ENCODE results near the gene SH3RF1. TPM values are rescaled to one million over a fixed set of nuclear protein-coding genes. Genes with fewer than 3 reads are reported as not detected.

The SH3RF1 gene
- total RNA-seq, 2 donors from 2014 or later, result 37.6 to 68.8 TPM

GRCh38 chr4:169154121-169154520 is 116.6 kb downstream of the SH3RF1 start:
- Mint-ChIP-seq H3K27me3 (ENCODE audit: insufficient read depth) (no peaks in the 10 kb centered on the region), H3K9me3 (no peaks in the 10 kb centered on the region), H3K4me3 (no peak overlapping the region), H3K36me3 (ENCODE audit: low read depth) (peaks cover 44% of the 10 kb centered on the region), H3K4me1 (peaks cover 15% of the 10 kb centered on the region), H3K27ac (no peak overlapping the region)
- H3K9me3 ChIP-seq (ENCODE audit: control insufficient read depth, low read length), result no peaks in the 10 kb centered on the region
- 91 to 96% methylated on average over 2 of the region's 2 CpGs for WGBS, 2 experiments (ENCODE audit: insufficient coverage in 1 of 2, insufficient read length in 1 of 2)
- H3K27ac ChIP-seq (ENCODE audit: low read depth, low read length), result no peak overlapping the region
- H3K27me3 ChIP-seq (ENCODE audit: control insufficient read depth, insufficient read depth, low read length, poor library complexity, severe bottlenecking), result no peaks in the 10 kb centered on the region
- peaks cover 80% of the 10 kb centered on the region for H3K36me3 ChIP-seq (ENCODE audit: control insufficient read depth, insufficient read depth, low read length)
- peaks cover 6% of the 10 kb centered on the region for H3K4me1 ChIP-seq (ENCODE audit: control insufficient read depth, insufficient read depth, low read length)
- no peak for TF ChIP-seq CTCF (conservative IDR thresholded peaks at IDR 0.05)
- no peak for DNase-seq
- H3K9ac ChIP-seq (ENCODE audit: extremely low read depth, low read length, poor library complexity, severe bottlenecking), result no peak overlapping the region
- H3K4me3 ChIP-seq (ENCODE audit: low read length), result no peak overlapping the region

GRCh38 chr4:169153481-169154087 is 117.2 kb downstream of the SH3RF1 start:
- Mint-ChIP-seq H3K27me3 (ENCODE audit: insufficient read depth) (no peaks in the 10 kb centered on the region), H3K36me3 (ENCODE audit: low read depth) (peaks cover 46% of the 10 kb centered on the region), H3K9me3 (no peaks in the 10 kb centered on the region), H3K27ac (no peak overlapping the region), H3K4me1 (peaks cover 15% of the 10 kb centered on the region), H3K4me3 (no peak overlapping the region)
- H3K4me3 ChIP-seq (ENCODE audit: low read length), result no peak overlapping the region
- H3K36me3 ChIP-seq (ENCODE audit: control insufficient read depth, insufficient read depth, low read length), result peaks cover 85% of the 10 kb centered on the region
- H3K27me3 ChIP-seq (ENCODE audit: control insufficient read depth, insufficient read depth, low read length, poor library complexity, severe bottlenecking), result no peaks in the 10 kb centered on the region
- no peaks in the 10 kb centered on the region for H3K9me3 ChIP-seq (ENCODE audit: control insufficient read depth, low read length)
- no peak for TF ChIP-seq CTCF (conservative IDR thresholded peaks at IDR 0.05)
- no peak overlapping the region for H3K9ac ChIP-seq (ENCODE audit: extremely low read depth, low read length, poor library complexity, severe bottlenecking)
- H3K27ac ChIP-seq (ENCODE audit: low read depth, low read length), result no peak overlapping the region
- no peak for DNase-seq
- peaks cover 6% of the 10 kb centered on the region for H3K4me1 ChIP-seq (ENCODE audit: control insufficient read depth, insufficient read depth, low read length)
- WGBS, 2 experiments (ENCODE audit: insufficient coverage in 1 of 2, insufficient read length in 1 of 2), result 91 to 100% methylated on average over 1 to 2 of the region's 2 CpGs

- no peak overlapping the region for H3K4me3 Mint-ChIP-seq
- WGBS, 2 experiments (ENCODE audit: insufficient coverage in 1 of 2, insufficient read length in 1 of 2), result 95% methylated on average over 4 of the region's 4 CpGs; no CpG with 5 or more reads in 1 of the 2 experiments
- H3K27me3 ChIP-seq (ENCODE audit: control insufficient read depth, insufficient read depth, low read length, poor library complexity, severe bottlenecking), result no peaks in the 10 kb centered on the region
- no peaks in the 10 kb centered on the region for H3K9me3 ChIP-seq (ENCODE audit: control insufficient read depth, low read length)
- H3K4me3 ChIP-seq (ENCODE audit: low read length), result no peak overlapping the region
- H3K36me3 ChIP-seq (ENCODE audit: control insufficient read depth, insufficient read depth, low read length), result peaks cover 87% of the 10 kb centered on the region
- TF ChIP-seq CTCF (conservative IDR thresholded peaks at IDR 0.05), result peak; percentile 69
- no peaks in the 10 kb centered on the region for H3K9me3 Mint-ChIP-seq
- H3K4me1 Mint-ChIP-seq, result peaks cover 15% of the 10 kb centered on the region
- H3K36me3 Mint-ChIP-seq (ENCODE audit: low read depth), result peaks cover 46% of the 10 kb centered on the region
- H3K9ac ChIP-seq (ENCODE audit: extremely low read depth, low read length, poor library complexity, severe bottlenecking), result no peak overlapping the region
- no peaks in the 10 kb centered on the region for H3K27me3 Mint-ChIP-seq (ENCODE audit: insufficient read depth)
- no peak overlapping the region for H3K27ac Mint-ChIP-seq
- peak; percentile 54 for DNase-seq
- H3K27ac ChIP-seq (ENCODE audit: low read depth, low read length), result no peak overlapping the region
- peaks cover 6% of the 10 kb centered on the region for H3K4me1 ChIP-seq (ENCODE audit: control insufficient read depth, insufficient read depth, low read length)
These were observed 117.9 kb downstream of the SH3RF1 start for GRCh38 chr4:169152899-169153298.

Data from endodermal cell (in vitro differentiated cells).